ENCODE data around the gene CEP85L. TPM values are rescaled to one million over a fixed set of nuclear protein-coding genes. Genes with fewer than 3 reads are reported as not detected.

CEP85L gene
- total RNA-seq, 1 donor from 2014 or later, result 3.3 TPM

DNA sequence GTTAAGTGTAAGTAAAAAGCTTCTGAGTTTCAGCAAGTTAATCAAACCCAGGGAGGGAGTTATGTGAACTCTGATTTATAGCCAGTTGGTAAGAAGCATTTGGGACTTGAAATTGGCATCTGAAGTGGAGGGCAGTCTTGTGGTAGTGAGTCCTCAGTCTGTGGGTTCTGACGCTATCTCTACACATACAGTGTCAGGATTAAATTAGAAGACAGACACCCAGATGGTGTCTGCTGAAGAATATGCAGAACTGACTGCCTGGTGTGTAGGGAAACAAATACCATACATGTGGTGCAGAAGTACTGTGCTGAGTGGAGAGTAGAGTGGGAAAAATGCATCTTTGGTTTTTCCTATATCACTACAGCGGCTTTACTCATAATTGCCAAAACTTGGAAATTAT lies 146.8 kb downstream of the CEP85L start:
- no peaks in the 10 kb centered on the region for H3K36me3 ChIP-seq (ENCODE audit: control insufficient read depth, insufficient read depth, low read length)
- no peak for DNase-seq (ENCODE audit: low read depth)
- TF ChIP-seq CTCF (IDR thresholded peaks at IDR 0.05; ENCODE audit: insufficient read depth, low read length, poor library complexity, severe bottlenecking), result no peak
- H3K4me3 ChIP-seq (ENCODE audit: low read depth, low read length), result no peak overlapping the region
- H3K27me3 ChIP-seq (ENCODE audit: control insufficient read depth, insufficient read depth, low read length), result no peaks in the 10 kb centered on the region

- Histone ChIP-seq H3K27me3 (ENCODE audit: control insufficient read depth, insufficient read depth, low read length) (no peaks in the 10 kb centered on the region), H3K4me3 (ENCODE audit: low read depth, low read length) (no peak overlapping the region), H3K36me3 (ENCODE audit: control insufficient read depth, insufficient read depth, low read length) (no peaks in the 10 kb centered on the region)
- TF ChIP-seq CTCF (IDR thresholded peaks at IDR 0.05; ENCODE audit: insufficient read depth, low read length, poor library complexity, severe bottlenecking), result no peak
- DNase-seq (ENCODE audit: low read depth), result no peak
Measured at GRCh38 chr6:118502169-118502568, 149.2 kb downstream of the CEP85L start.

GRCh38 chr6:118501765-118502164 lies 149.6 kb downstream of the CEP85L start:
- Histone ChIP-seq H3K27me3 (ENCODE audit: control insufficient read depth, insufficient read depth, low read length) (no peaks in the 10 kb centered on the region), H3K4me3 (ENCODE audit: low read depth, low read length) (no peak overlapping the region), H3K36me3 (ENCODE audit: control insufficient read depth, insufficient read depth, low read length) (no peaks in the 10 kb centered on the region)
- no peak for TF ChIP-seq CTCF (IDR thresholded peaks at IDR 0.05; ENCODE audit: insufficient read depth, low read length, poor library complexity, severe bottlenecking)
- DNase-seq (ENCODE audit: low read depth), result no peak

DNA sequence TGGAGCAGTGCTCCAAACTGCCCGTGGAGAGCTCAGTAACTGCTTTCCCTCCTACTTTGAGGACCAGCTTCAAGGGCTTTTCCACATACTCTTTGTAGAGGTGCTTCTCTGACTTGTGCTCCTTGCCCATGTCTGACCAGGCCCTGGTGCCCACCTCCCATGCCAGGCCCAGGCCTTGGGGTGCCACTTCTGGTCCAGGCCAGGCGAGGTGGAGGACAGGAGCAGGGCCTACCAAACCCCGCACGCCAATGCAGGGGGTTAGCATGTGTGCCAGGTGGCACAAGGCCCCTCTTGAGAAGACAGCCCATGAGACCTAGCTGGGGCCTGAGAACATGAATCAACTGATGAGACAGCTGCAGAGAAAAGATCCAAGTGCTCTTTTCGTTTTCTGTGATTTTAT lies 150.3 kb downstream of the CEP85L start:
- no peak for DNase-seq (ENCODE audit: low read depth)
- H3K4me3 ChIP-seq (ENCODE audit: low read depth, low read length), result no peak overlapping the region
- TF ChIP-seq CTCF (IDR thresholded peaks at IDR 0.05; ENCODE audit: insufficient read depth, low read length, poor library complexity, severe bottlenecking), result no peak
- H3K36me3 ChIP-seq (ENCODE audit: control insufficient read depth, insufficient read depth, low read length), result no peaks in the 10 kb centered on the region
- no peaks in the 10 kb centered on the region for H3K27me3 ChIP-seq (ENCODE audit: control insufficient read depth, insufficient read depth, low read length)

DNA sequence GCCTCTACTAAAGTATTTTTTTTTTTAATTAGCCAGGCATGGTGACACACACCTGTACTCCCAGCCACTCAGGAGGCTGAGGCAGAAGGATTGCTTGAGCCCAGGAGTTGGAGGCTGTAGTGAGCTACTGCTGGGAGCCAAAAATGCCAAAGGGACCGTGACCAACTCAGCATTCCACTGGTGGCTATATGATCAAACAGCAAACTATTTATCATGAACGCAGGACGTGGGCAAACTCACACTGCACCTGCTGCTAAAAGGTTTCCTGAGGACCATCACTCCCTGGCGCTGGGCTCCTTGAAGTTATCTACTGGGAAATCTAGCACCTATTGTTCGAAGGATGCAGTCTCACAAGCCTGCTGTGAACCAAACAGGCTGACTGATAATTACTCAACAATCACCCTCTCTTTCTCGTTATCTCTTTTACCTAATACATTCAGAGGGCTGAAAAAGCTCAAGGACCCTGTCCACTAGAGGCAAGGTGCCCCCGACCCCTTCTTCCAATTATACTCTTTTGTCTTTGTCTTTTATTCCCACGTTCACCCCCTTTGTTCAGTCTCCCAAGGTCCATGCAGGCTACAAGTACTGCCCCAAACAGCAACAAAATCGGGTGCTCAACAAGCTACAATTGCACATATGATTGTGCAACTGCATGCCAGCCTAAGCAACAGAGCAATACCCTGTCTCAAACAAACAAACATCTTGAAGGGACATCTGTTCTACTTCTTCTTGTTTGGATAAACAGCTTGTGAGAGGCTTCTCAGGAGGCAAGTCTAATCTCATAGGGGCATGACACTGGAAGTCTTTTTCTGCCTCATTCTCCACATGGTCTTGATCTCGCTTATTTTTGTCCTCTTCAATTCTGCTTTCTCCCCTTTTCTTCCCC lies 151.0 kb downstream of the CEP85L start:
- Histone ChIP-seq H3K36me3 (ENCODE audit: control insufficient read depth, insufficient read depth, low read length) (no peaks in the 10 kb centered on the region), H3K4me3 (ENCODE audit: low read depth, low read length) (no peak overlapping the region), H3K27me3 (ENCODE audit: control insufficient read depth, insufficient read depth, low read length) (no peaks in the 10 kb centered on the region)
- no peak for TF ChIP-seq CTCF (IDR thresholded peaks at IDR 0.05; ENCODE audit: insufficient read depth, low read length, poor library complexity, severe bottlenecking)
- no peak for DNase-seq (ENCODE audit: low read depth)

Data from kidney epithelial cell (primary cell).